Panc1 (cell line): ENCODE results near the gene JPT2. TPM values are rescaled to one million over a fixed set of nuclear protein-coding genes. Genes with fewer than 3 reads are reported as not detected.

ENCODE experiments used
- ATAC-seq: fragments of 200-7000 bp; cut with Tn5 transposase; 2 replicates; pipeline ENCODE4 v1.9.1; 2020; ENCODE audit warnings: mild to moderate bottlenecking, moderate library complexity
- BruUV-seq: library from RNA; stranded (reverse); fragments of 400-500 nt; replicated peaks from 2 replicates; lab custom pipeline; 2021; lab: Mats Ljungman, UMichigan
- CTCF ChIA-PET: fragments of 300-600 bp; sonication (Branson Sonifier 250); formaldehyde crosslinking; loops from one replicate; lab custom pipeline; 2022; ENCODE audit warnings: antibody characterized with exemption; lab: Charles Lee
- POLR2A ChIA-PET: fragments of 300-600 bp; sonication (Branson Sonifier 250); formaldehyde crosslinking; loops from one replicate; lab custom pipeline; 2022; ENCODE audit warnings: antibody characterized with exemption; lab: Charles Lee
- DNase-seq: peaks from one replicate; pipeline ENCODE4 v3.0.0-alpha.2; 2010; ENCODE audit warnings: low read depth, low spot score
- H3K27ac ChIP-seq: 2 replicates; pipeline ENCODE4 v1.5.1; 2011; ENCODE audit warnings: mild to moderate bottlenecking, low read length, inconsistent platforms
- H3K27me3 ChIP-seq: fragments of 200-500 bp; sonication (Bioruptor generic); 2 replicates; pipeline ENCODE4 v1.6.0; 2014; ENCODE audit warnings: low read length, inconsistent platforms; ENCODE audit not compliant: control insufficient read depth, insufficient read depth
- H3K36me3 ChIP-seq: fragments of 200-500 bp; sonication (Bioruptor generic); 2 replicates; pipeline ENCODE4 v1.5.1; 2014; ENCODE audit warnings: inconsistent platforms, mild to moderate bottlenecking, low read length, moderate library complexity; ENCODE audit not compliant: control insufficient read depth, insufficient read depth
- H3K4me1 ChIP-seq: 2 replicates; pipeline ENCODE4 v1.5.1; 2011; ENCODE audit warnings: inconsistent platforms, mild to moderate bottlenecking, low read length, moderate library complexity; ENCODE audit not compliant: control insufficient read depth, insufficient read depth
- H3K4me3 ChIP-seq, 2 experiments: 2 replicates each; pipeline ENCODE4 v1.5.1; 2011 to 2012; ENCODE audit warnings: low read depth in 2 of 2, low read length in 2 of 2, mild to moderate bottlenecking in 2 of 2, inconsistent platforms in 1 of 2, moderate library complexity in 1 of 2
- H3K9me3 ChIP-seq: fragments of 200-500 bp; sonication (Bioruptor generic); 2 replicates; pipeline ENCODE4 v1.5.1; 2014; ENCODE audit warnings: low read depth, mild to moderate bottlenecking, inconsistent platforms, low read length, moderate library complexity; ENCODE audit not compliant: control insufficient read depth, insufficient read depth
- POLR2AphosphoS5 ChIP-seq: IDR thresholded peaks from 2 replicates; pipeline ENCODE4 v1.6.1; 2012; ENCODE audit warnings: mild to moderate bottlenecking, low read depth, low read length, moderate library complexity
- SIN3A ChIP-seq: IDR thresholded peaks from 2 replicates; pipeline ENCODE4 v1.6.1; 2012; ENCODE audit warnings: low read depth, mild to moderate bottlenecking, low read length, moderate library complexity, borderline replicate concordance; ENCODE audit not compliant: insufficient read depth
- TCF7L2 ChIP-seq: IDR thresholded peaks from 2 replicates; pipeline ENCODE4 v1.6.1; 2011; ENCODE audit warnings: mild to moderate bottlenecking, low read depth, low read length, inconsistent platforms
- in situ Hi-C: cut with HindIII; loops from 2 replicates; pipeline ENCODE4 v1.10.0; 2016; ENCODE audit warnings: low sequenced_read_pairs, low pct_unique_long_range_greater_than_20kb
- intact Hi-C: fragments of 100-400 bp; cut with micrococcal nuclease; formaldehyde crosslinking; loops from one replicate; pipeline ENCODE4 v1.10.0; 2022; ENCODE audit not compliant: unreplicated experiment
- total RNA-seq: library from RNA; stranded (reverse); gene quantifications from one replicate; pipeline ENCODE4 v1.2.1, GENCODE V29; 2021; ENCODE audit not compliant: unreplicated experiment
- TF ChIP-seq, protein P1 (sequence below), 2 experiments: IDR thresholded peaks; 2 replicates each; pipeline ENCODE4 v1.6.1; 2011 to 2012; ENCODE audit warnings: low read depth in 2 of 2, control low read depth in 1 of 2, low read length in 1 of 2, mild to moderate bottlenecking in 1 of 2, moderate library complexity in 1 of 2; ENCODE audit not compliant: insufficient read depth in 1 of 2
- TF ChIP-seq, protein P2 (sequence below): fragments of 450-650 bp; IDR thresholded peaks from 2 replicates; pipeline ENCODE4 v1.5.1; 2017; ENCODE audit warnings: mild to moderate bottlenecking

Gene JPT2
- total RNA-seq, 1 experiment from 2014 or later, result 200 TPM

DNA sequence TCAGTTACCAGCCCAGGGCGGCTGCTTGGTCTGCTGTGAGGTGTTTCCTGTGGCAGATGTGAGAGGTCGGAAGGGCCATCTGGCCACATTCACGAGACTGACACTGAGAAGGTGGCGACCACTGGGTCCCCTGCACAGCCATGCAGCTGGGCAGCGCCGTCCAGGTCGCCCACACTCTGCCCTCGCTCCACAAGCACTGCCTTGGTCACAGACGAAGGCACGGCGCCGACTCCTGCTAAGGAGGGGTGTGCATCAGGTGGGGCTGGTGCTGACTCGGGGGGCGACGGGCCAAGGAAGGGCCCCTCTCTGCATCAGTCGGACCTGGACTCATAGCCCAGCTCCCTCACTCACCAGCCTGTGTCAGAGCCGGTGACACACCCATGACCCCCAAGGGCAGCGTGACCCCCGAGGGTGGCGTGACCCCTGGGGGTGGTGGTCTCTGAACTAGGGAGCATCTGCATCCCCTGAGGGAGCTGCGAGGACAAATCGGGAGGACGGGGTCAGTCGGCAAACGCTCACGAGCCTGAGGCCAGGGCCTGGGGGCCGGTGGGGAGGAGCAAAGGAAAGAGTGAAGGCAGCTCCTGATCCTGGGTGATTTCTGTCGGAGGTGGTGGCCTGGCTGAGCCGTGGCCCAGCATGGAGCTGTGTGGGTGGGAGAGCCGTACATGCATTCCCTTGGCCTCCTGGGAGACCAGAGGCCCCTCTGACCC, 62.9 kb downstream of the JPT2 start:
- in situ Hi-C loops, result no loop called here
- H3K36me3 ChIP-seq, result no peaks in the 10 kb centered on the region; the same call in 1 of the 2 replicates
- no peak for DNase-seq

DNA sequence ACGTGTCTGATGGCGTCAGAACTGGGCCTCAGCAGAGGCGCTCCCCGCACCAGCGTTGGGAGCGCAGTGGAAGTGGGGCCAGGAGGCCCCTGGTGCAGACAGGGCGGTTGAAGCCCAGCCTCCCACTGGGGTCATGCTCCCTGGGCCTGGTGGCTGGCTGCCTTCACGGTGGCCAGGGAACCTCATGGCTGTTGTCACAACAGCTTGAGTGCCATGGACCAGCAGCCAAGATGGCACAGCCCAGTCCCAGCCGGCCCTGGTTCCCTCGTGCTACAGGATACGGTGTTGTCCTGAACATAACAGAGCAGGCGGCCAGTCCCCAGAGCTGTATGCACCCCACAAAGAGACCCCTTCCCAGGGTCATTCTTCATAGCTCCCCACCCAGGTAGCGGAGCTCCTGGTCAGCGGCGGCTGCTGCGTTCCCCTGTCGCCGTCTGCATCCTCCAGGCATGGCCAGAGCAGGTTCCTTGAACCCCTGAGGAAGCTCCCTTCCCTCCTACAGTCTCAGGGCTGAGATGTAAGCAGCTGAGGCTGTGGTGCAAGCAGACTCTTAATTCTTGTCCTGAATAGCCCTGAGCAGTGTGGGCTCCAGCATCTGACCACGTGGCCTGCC, 63.6 kb downstream of the JPT2 start:
- ChIA-PET CTCF (no interaction called here), POLR2A (no interaction called here)
- Histone ChIP-seq H3K36me3 (no peaks in the 10 kb centered on the region; the same call in 1 of the 2 replicates), H3K9me3 (no peaks in the 10 kb centered on the region), H3K27me3 (no peaks in the 10 kb centered on the region), H3K4me3 (no peak overlapping the region), H3K27ac (no peak overlapping the region), H3K4me1 (no peaks in the 10 kb centered on the region)
- in situ Hi-C loops, result no loop called here
- intact Hi-C loops, result no loop called here
- TF ChIP-seq POLR2AphosphoS5, result no peak
- TF ChIP-seq, protein P1, sequence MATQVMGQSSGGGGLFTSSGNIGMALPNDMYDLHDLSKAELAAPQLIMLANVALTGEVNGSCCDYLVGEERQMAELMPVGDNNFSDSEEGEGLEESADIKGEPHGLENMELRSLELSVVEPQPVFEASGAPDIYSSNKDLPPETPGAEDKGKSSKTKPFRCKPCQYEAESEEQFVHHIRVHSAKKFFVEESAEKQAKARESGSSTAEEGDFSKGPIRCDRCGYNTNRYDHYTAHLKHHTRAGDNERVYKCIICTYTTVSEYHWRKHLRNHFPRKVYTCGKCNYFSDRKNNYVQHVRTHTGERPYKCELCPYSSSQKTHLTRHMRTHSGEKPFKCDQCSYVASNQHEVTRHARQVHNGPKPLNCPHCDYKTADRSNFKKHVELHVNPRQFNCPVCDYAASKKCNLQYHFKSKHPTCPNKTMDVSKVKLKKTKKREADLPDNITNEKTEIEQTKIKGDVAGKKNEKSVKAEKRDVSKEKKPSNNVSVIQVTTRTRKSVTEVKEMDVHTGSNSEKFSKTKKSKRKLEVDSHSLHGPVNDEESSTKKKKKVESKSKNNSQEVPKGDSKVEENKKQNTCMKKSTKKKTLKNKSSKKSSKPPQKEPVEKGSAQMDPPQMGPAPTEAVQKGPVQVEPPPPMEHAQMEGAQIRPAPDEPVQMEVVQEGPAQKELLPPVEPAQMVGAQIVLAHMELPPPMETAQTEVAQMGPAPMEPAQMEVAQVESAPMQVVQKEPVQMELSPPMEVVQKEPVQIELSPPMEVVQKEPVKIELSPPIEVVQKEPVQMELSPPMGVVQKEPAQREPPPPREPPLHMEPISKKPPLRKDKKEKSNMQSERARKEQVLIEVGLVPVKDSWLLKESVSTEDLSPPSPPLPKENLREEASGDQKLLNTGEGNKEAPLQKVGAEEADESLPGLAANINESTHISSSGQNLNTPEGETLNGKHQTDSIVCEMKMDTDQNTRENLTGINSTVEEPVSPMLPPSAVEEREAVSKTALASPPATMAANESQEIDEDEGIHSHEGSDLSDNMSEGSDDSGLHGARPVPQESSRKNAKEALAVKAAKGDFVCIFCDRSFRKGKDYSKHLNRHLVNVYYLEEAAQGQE (IDR thresholded peaks at IDR 0.05; ENCODE audit: insufficient read depth in 1 of 2, low read depth in 2 of 2, low read length in 1 of 2), result no peak
- no peak for TF ChIP-seq TCF7L2
- TF ChIP-seq SIN3A, result no peak
- TF ChIP-seq, protein P2, sequence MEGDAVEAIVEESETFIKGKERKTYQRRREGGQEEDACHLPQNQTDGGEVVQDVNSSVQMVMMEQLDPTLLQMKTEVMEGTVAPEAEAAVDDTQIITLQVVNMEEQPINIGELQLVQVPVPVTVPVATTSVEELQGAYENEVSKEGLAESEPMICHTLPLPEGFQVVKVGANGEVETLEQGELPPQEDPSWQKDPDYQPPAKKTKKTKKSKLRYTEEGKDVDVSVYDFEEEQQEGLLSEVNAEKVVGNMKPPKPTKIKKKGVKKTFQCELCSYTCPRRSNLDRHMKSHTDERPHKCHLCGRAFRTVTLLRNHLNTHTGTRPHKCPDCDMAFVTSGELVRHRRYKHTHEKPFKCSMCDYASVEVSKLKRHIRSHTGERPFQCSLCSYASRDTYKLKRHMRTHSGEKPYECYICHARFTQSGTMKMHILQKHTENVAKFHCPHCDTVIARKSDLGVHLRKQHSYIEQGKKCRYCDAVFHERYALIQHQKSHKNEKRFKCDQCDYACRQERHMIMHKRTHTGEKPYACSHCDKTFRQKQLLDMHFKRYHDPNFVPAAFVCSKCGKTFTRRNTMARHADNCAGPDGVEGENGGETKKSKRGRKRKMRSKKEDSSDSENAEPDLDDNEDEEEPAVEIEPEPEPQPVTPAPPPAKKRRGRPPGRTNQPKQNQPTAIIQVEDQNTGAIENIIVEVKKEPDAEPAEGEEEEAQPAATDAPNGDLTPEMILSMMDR, result no peak
- DNase-seq (no peak), ATAC-seq (no peak)
- BruUV-seq, result no TSS peak

More for the DNA sequence above, 62.9 kb downstream of the JPT2 start:
- H3K9me3 ChIP-seq, result no peaks in the 10 kb centered on the region
- ChIA-PET CTCF (no interaction called here), POLR2A (no interaction called here)
- TF ChIP-seq POLR2AphosphoS5, result no peak
- no peak for TF ChIP-seq TCF7L2
- TF ChIP-seq, protein P2, result no peak
- TF ChIP-seq, protein P1 (IDR thresholded peaks at IDR 0.05; ENCODE audit: insufficient read depth in 1 of 2, low read depth in 2 of 2, low read length in 1 of 2), result no peak
- TF ChIP-seq SIN3A, result no peak
- intact Hi-C loops, result no loop called here
- H3K27me3 ChIP-seq, result no peaks in the 10 kb centered on the region
- no TSS peak for BruUV-seq
- no peak overlapping the region for H3K27ac ChIP-seq
- no peak overlapping the region for H3K4me3 ChIP-seq
- ATAC-seq, result no peak
- no peaks in the 10 kb centered on the region for H3K4me1 ChIP-seq
